Vagina (tissue), 2 donors: ENCODE measurements around the gene FST. TPM values are rescaled to one million over a fixed set of nuclear protein-coding genes. Genes with fewer than 3 reads are reported as not detected.

Experiments used
- DNase-seq, 2 donors: peaks; one replicate each; pipeline ENCODE4 v3.0.0-alpha.2; 2017; ENCODE audit errors: extremely low spot score in 2 of 2
- H3K27ac ChIP-seq: fragments of 200-600 bp; sonication (generic); one replicate; pipeline ENCODE4 v1.5.1; 2019
- H3K27me3 ChIP-seq: fragments of 200-600 bp; sonication (generic); one replicate; pipeline ENCODE4 v1.5.1; 2019
- H3K36me3 ChIP-seq, 2 donors: fragments of 200-600 bp; sonication (generic); one replicate each; pipeline ENCODE4 v1.5.1; 2017 to 2019
- H3K4me1 ChIP-seq: fragments of 200-600 bp; sonication (generic); one replicate; pipeline ENCODE4 v1.5.1; 2019
- H3K4me3 ChIP-seq, 2 donors: fragments of 200-600 bp; sonication (generic); 1 replicate in 1 of 2; 2 replicates in 1 of 2; pipeline ENCODE4 v1.5.1; 2016 to 2019
- H3K9me3 ChIP-seq: fragments of 200-600 bp; sonication (generic); one replicate; pipeline ENCODE4 v1.5.1; 2019
- CTCF ChIP-seq, 3 experiments: fragments of 450-650 bp in 2 of 3; fragments of 200-600 bp in 1 of 3; sonication (generic) in 1 of 3; IDR thresholded peaks; one replicate each; pipeline ENCODE4 v1.5.1; 2017 to 2019; ENCODE audit warnings: antibody characterized with exemption in 3 of 3, mild to moderate bottlenecking in 2 of 3, moderate library complexity in 2 of 3
- POLR2A ChIP-seq, 2 donors: fragments of 450-650 bp; IDR thresholded peaks; one replicate each; pipeline ENCODE4 v1.6.1; 2017; ENCODE audit warnings: antibody characterized with exemption in 2 of 2, mild to moderate bottlenecking in 2 of 2, moderate library complexity in 2 of 2
- POLR2AphosphoS5 ChIP-seq, 2 donors: sonication (generic); formaldehyde crosslinking; IDR thresholded peaks; one replicate each; pipeline ENCODE4 v1.9.0; 2017; ENCODE audit warnings: antibody characterized with exemption in 2 of 2, mild to moderate bottlenecking in 2 of 2, low read depth in 1 of 2; ENCODE audit not compliant: insufficient read depth in 1 of 2
- intact Hi-C: fragments of 100-400 bp; cut with DNase I; formaldehyde crosslinking; loops from one replicate; pipeline ENCODE4 v1.15.1; 2023
- total RNA-seq: library from RNA; depleted of rRNA; stranded (reverse); fragments of >200 nt; gene quantifications from one replicate; pipeline ENCODE4 v1.2.3, GENCODE V29; 2016

The FST gene, protein sequence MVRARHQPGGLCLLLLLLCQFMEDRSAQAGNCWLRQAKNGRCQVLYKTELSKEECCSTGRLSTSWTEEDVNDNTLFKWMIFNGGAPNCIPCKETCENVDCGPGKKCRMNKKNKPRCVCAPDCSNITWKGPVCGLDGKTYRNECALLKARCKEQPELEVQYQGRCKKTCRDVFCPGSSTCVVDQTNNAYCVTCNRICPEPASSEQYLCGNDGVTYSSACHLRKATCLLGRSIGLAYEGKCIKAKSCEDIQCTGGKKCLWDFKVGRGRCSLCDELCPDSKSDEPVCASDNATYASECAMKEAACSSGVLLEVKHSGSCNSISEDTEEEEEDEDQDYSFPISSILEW
- total RNA-seq, result 5.6 TPM

- H3K4me1 ChIP-seq, result peaks cover 28% of the 10 kb centered on the region
- intact Hi-C loops, result no loop called here
- H3K9me3 ChIP-seq, result no peaks in the 10 kb centered on the region
- DNase-seq, result no peak
- TF ChIP-seq POLR2A (IDR thresholded peaks at IDR 0.05) (no peak), POLR2AphosphoS5 (IDR thresholded peaks at IDR 0.05; ENCODE audit: insufficient read depth in 1 of 2, low read depth in 1 of 2) (no peak), CTCF (IDR thresholded peaks at IDR 0.05) (no peak)
- peak within 1 kb of the TSS; percentile 77 for H3K27ac ChIP-seq
- peak within 1 kb of the TSS; percentile 53 to 71 for H3K4me3 ChIP-seq
- H3K36me3 ChIP-seq, result no peaks in the 10 kb centered on the region
- H3K27me3 ChIP-seq, result no peaks in the 10 kb centered on the region
These were observed at the start of gene FST for GRCh38 chr5:53480416-53481158. TSS of gene FST (plus strand) at chr5:53480629. CDS start at chr5:53480792, 163 bp downstream.

DNA sequence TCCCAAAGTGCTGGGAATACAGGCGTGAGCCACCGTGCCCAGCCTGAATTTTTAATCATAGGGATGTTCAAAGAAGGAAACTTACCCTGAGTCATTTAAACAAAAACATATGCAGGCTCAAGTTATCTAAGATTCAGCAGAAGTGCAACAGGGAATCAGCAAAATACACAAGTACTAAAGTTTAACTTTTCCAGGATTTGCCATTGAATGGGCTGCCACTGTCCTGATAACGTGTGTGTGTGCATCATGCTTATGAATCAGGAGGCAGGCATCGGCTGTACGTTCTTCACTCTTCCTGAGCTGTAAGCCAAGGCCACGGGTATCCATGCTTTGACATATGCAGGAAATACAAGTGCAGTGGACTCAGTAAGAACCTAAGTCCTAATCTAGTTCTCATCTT lies 48.8 kb upstream of the FST start:
- Histone ChIP-seq H3K27ac (no peak overlapping the region), H3K9me3 (no peaks in the 10 kb centered on the region), H3K4me3 (no peak overlapping the region), H3K36me3 (no peaks in the 10 kb centered on the region), H3K27me3 (no peaks in the 10 kb centered on the region), H3K4me1 (no peaks in the 10 kb centered on the region)
- TF ChIP-seq CTCF (IDR thresholded peaks at IDR 0.05), result no peak
- TF ChIP-seq POLR2AphosphoS5 (IDR thresholded peaks at IDR 0.05; ENCODE audit: insufficient read depth in 1 of 2, low read depth in 1 of 2), result no peak
- no peak for TF ChIP-seq POLR2A (IDR thresholded peaks at IDR 0.05)
- DNase-seq, result no peak
- intact Hi-C loops, result no loop called here

DNA sequence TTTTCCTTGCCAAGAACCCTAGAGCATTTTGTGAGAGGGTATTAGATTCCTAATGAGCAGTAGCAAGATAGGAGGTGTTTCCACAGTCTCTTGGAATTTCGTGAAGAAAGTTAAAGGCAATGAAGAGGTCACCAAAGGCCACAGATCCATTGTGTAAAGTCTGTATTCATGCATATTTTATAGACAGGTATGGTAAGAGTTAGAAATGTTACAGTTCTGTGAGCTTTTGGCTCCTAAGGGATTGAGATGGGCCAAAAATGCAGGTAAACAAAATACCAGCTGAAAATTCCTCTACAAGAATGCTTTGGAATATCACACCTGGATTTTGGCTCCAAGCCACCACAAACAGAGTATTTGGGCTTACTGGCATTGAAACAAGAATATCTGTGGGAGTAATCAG lies 47.4 kb upstream of the FST start:
- H3K4me3 ChIP-seq, result no peak overlapping the region
- no peaks in the 10 kb centered on the region for H3K36me3 ChIP-seq
- intact Hi-C loops, result no loop called here
- no peak overlapping the region for H3K27ac ChIP-seq
- H3K9me3 ChIP-seq, result no peaks in the 10 kb centered on the region
- TF ChIP-seq POLR2AphosphoS5 (IDR thresholded peaks at IDR 0.05; ENCODE audit: insufficient read depth in 1 of 2, low read depth in 1 of 2), result no peak
- no peak for TF ChIP-seq CTCF (IDR thresholded peaks at IDR 0.05)
- no peak for TF ChIP-seq POLR2A (IDR thresholded peaks at IDR 0.05)
- H3K4me1 ChIP-seq, result no peaks in the 10 kb centered on the region
- H3K27me3 ChIP-seq, result no peaks in the 10 kb centered on the region
- DNase-seq, result no peak

DNA sequence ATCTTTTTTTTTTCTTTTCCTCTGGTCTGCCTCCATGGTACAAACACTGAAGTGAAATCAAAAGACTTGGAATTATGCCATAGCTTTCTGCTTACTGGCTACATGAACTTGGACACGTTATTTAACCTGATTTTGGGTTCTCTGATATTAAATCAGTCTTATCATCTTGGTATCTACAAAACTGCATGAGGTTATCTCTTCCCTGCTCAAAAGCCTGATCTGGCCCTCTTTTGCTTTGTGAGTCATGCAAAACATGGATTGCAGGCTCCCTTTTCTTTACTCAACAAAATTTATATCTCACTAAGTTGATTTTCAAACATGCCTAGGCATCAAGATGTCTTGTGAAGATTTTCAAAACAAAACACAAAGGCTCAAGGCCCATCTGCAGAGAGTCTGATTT lies 45.9 kb upstream of the FST start:
- intact Hi-C loops, result no loop called here
- no peak for TF ChIP-seq POLR2AphosphoS5 (IDR thresholded peaks at IDR 0.05; ENCODE audit: insufficient read depth in 1 of 2, low read depth in 1 of 2)
- TF ChIP-seq CTCF (IDR thresholded peaks at IDR 0.05), result no peak
- no peak for TF ChIP-seq POLR2A (IDR thresholded peaks at IDR 0.05)

More for the DNA sequence above, 45.9 kb upstream of the FST start:
- H3K4me3 ChIP-seq, result no peak overlapping the region
- H3K27me3 ChIP-seq, result no peaks in the 10 kb centered on the region
- H3K4me1 ChIP-seq, result no peaks in the 10 kb centered on the region
- no peaks in the 10 kb centered on the region for H3K9me3 ChIP-seq
- H3K36me3 ChIP-seq, result no peaks in the 10 kb centered on the region
- no peak overlapping the region for H3K27ac ChIP-seq
- DNase-seq, result no peak
